Heart left ventricle (tissue), 13 donors: ENCODE data around the gene RABEP1.

Source experiments
- POLR2A ChIP-seq, 2 donors: fragments of 450-650 bp; IDR thresholded peaks; one replicate each; pipeline ENCODE4 v1.6.1; 2017; ENCODE audit warnings: antibody characterized with exemption in 2 of 2, mild to moderate bottlenecking in 2 of 2, moderate library complexity in 2 of 2
- TF ChIP-seq, protein P1 (sequence below), 12 donors: fragments of 200-600 bp; sonication (generic) in 4 of 12; IDR thresholded peaks; one replicate each; pipeline versions ENCODE4 v1.5.0 to v1.8.0; 2018 to 2022; ENCODE audit warnings: antibody characterized with exemption in 12 of 12, mild to moderate bottlenecking in 5 of 12
- donor health status: ischemic (EF 13 %, LVEDD 7.1; RV severe dilation, severe dysfunction).
- donor health status: DM: no; HTN: yes; CAD: no.
- donor health status: DM: no; HTN: no; CAD: no.
- donor health status: ischemic (EF 25% LVEDD 6.9; RV normal size, moderate dysfunction).
- donor health status: ischemic (EF 25% LVEDD 5.7; RV mildly dilated, moderate dysfunction).
- donor health status: ischemic (EF 35%, LVEDD 5.7; RV mildly dilated, moderate dysfunction).
- donor health status: nonischemic (EF 11% LVEDD 7.7; RV severe dilation, severe dysfunction).
- donor health status: DM: yes; HTN: yes; CAD: no.
- donor health status: PGD.
- donor health status: ischemic (EF 29% LVEDD 5.4; RV normal size, mild dysfunction).
- donor health status: nonischemic (EF 23%, LVEDD 6.1; RV moderate dilation, normal function).

DNA sequence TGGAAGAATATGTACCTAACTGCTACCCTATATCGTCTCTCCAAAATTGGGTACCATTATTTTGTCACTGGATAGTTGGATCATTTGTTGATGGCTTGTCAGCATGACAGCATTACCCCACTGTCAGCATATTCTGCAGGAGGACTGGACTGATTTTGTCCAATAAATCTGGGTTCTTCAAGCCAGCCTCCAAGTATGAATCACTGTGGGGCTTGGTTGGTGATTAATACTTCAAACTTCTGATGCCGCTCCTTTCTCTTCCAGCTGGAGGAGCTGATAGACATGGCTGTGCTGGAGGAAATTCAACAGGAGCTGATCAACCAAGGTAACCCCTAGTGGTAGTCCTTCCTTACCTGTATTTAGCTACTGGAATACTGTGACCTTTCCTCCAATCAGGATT, 140.4 kb downstream of the RABEP1 start:
- TF ChIP-seq, protein P1, sequence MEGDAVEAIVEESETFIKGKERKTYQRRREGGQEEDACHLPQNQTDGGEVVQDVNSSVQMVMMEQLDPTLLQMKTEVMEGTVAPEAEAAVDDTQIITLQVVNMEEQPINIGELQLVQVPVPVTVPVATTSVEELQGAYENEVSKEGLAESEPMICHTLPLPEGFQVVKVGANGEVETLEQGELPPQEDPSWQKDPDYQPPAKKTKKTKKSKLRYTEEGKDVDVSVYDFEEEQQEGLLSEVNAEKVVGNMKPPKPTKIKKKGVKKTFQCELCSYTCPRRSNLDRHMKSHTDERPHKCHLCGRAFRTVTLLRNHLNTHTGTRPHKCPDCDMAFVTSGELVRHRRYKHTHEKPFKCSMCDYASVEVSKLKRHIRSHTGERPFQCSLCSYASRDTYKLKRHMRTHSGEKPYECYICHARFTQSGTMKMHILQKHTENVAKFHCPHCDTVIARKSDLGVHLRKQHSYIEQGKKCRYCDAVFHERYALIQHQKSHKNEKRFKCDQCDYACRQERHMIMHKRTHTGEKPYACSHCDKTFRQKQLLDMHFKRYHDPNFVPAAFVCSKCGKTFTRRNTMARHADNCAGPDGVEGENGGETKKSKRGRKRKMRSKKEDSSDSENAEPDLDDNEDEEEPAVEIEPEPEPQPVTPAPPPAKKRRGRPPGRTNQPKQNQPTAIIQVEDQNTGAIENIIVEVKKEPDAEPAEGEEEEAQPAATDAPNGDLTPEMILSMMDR (IDR thresholded peaks at IDR 0.05): no peak
- TF ChIP-seq POLR2A (IDR thresholded peaks at IDR 0.05): no peak
